ENCODE results near the gene LOXL3.

- TF ChIP-seq, protein P1, sequence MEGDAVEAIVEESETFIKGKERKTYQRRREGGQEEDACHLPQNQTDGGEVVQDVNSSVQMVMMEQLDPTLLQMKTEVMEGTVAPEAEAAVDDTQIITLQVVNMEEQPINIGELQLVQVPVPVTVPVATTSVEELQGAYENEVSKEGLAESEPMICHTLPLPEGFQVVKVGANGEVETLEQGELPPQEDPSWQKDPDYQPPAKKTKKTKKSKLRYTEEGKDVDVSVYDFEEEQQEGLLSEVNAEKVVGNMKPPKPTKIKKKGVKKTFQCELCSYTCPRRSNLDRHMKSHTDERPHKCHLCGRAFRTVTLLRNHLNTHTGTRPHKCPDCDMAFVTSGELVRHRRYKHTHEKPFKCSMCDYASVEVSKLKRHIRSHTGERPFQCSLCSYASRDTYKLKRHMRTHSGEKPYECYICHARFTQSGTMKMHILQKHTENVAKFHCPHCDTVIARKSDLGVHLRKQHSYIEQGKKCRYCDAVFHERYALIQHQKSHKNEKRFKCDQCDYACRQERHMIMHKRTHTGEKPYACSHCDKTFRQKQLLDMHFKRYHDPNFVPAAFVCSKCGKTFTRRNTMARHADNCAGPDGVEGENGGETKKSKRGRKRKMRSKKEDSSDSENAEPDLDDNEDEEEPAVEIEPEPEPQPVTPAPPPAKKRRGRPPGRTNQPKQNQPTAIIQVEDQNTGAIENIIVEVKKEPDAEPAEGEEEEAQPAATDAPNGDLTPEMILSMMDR (IDR thresholded peaks at IDR 0.05; ENCODE audit: low read depth, low read length, poor library complexity, severe bottlenecking): no peak
- no peak for TF ChIP-seq EZH2phosphoT487 (IDR thresholded peaks at IDR 0.05; ENCODE audit: borderline replicate concordance, low read length)
Measured at GRCh38 chr2:74542978-74543377, 10.8 kb downstream of the LOXL3 start.

All from DOHH2 (cell line).